ENCODE results near the gene BCO2.

BCO2 gene

GRCh38 chr11:112210890-112211289, 35.6 kb downstream of the BCO2 start:
- no peak for FAIRE-seq
- DNase-seq (ENCODE audit: extremely low spot score, insufficient read length, low read depth) = no peak

- DNase-seq (ENCODE audit: extremely low spot score, insufficient read length, low read depth) (no peak), FAIRE-seq (no peak)
Measured at GRCh38 chr11:112211536-112211935, 36.2 kb downstream of the BCO2 start.

- no peak for FAIRE-seq
- DNase-seq (ENCODE audit: extremely low spot score, insufficient read length, low read depth) = no peak
Measured at GRCh38 chr11:112212290-112212689, 37.0 kb downstream of the BCO2 start.

- DNase-seq (ENCODE audit: extremely low spot score, insufficient read length, low read depth) (no peak), FAIRE-seq (no peak)
Measured at GRCh38 chr11:112212710-112213109, 37.4 kb downstream of the BCO2 start.

GRCh38 chr11:112213753-112214152, 38.4 kb downstream of the BCO2 start:
- DNase-seq (ENCODE audit: extremely low spot score, insufficient read length, low read depth) (no peak), FAIRE-seq (no peak)

GRCh38 chr11:112215621-112216020, 40.3 kb downstream of the BCO2 start:
- DNase-seq (ENCODE audit: extremely low spot score, insufficient read length, low read depth) = no peak
- no peak for FAIRE-seq

- no peak for FAIRE-seq
- DNase-seq (ENCODE audit: extremely low spot score, insufficient read length, low read depth) = no peak
Measured at GRCh38 chr11:112216561-112217105, 41.3 kb downstream of the BCO2 start.

GRCh38 chr11:112219476-112220232, 44.3 kb downstream of the BCO2 start:
- DNase-seq (ENCODE audit: extremely low spot score, insufficient read length, low read depth) = peak; percentile 50
- peak; percentile 86 for FAIRE-seq

- no peak for DNase-seq (ENCODE audit: extremely low spot score, insufficient read length, low read depth)
- no peak for FAIRE-seq
Measured at GRCh38 chr11:112221274-112221835, 46.0 kb downstream of the BCO2 start.

- FAIRE-seq (no peak), DNase-seq (ENCODE audit: extremely low spot score, insufficient read length, low read depth) (no peak)
Measured at GRCh38 chr11:112222303-112222702, 47.0 kb downstream of the BCO2 start.

GRCh38 chr11:112223121-112223520, 47.8 kb downstream of the BCO2 start:
- FAIRE-seq = no peak
- no peak for DNase-seq (ENCODE audit: extremely low spot score, insufficient read length, low read depth)

GRCh38 chr11:112223754-112224532, 48.6 kb downstream of the BCO2 start:
- DNase-seq (ENCODE audit: extremely low spot score, insufficient read length, low read depth) (no peak), FAIRE-seq (no peak)

- no peak for FAIRE-seq
- no peak for DNase-seq (ENCODE audit: extremely low spot score, insufficient read length, low read depth)
Measured at GRCh38 chr11:112225753-112226061, 50.4 kb downstream of the BCO2 start.

- DNase-seq (ENCODE audit: extremely low spot score, insufficient read length, low read depth) (peak; percentile 97), FAIRE-seq (peak; percentile 83)
Measured at GRCh38 chr11:112226062-112226830, 50.9 kb downstream of the BCO2 start, which contains the start of gene PTS. Gene PTS (plus strand): TSS chr11:112226428. CDS start chr11:112226444, 16 bp downstream.

- FAIRE-seq = peak; percentile 33
- no peak for DNase-seq (ENCODE audit: extremely low spot score, insufficient read length, low read depth)
Measured at GRCh38 chr11:112226831-112227401, 51.6 kb downstream of the BCO2 start.

- FAIRE-seq (no peak), DNase-seq (ENCODE audit: extremely low spot score, insufficient read length, low read depth) (no peak)
Measured at GRCh38 chr11:112227471-112227870, 52.2 kb downstream of the BCO2 start.

- DNase-seq (ENCODE audit: extremely low spot score, insufficient read length, low read depth) (no peak), FAIRE-seq (no peak)
Measured at GRCh38 chr11:112228706-112229105, 53.4 kb downstream of the BCO2 start.

- DNase-seq (ENCODE audit: extremely low spot score, insufficient read length, low read depth) (no peak), FAIRE-seq (no peak)
Measured at GRCh38 chr11:112229159-112229558, 53.8 kb downstream of the BCO2 start.

- DNase-seq (ENCODE audit: extremely low spot score, insufficient read length, low read depth) = no peak
- FAIRE-seq = no peak
Measured at GRCh38 chr11:112229746-112230433, 54.6 kb downstream of the BCO2 start.

Data from GM18507 (cell line).